Urinary bladder (tissue), 4 donors: Measurements from ENCODE around the gene PANK1. TPM values are rescaled to one million over a fixed set of nuclear protein-coding genes. Genes with fewer than 3 reads are reported as not detected.
"Not testable (repeated sequence)": the region's sequence is repeated elsewhere in the genome, so short reads cannot be mapped to it uniquely, and the experiment has no call there.

Experiments used
- DNase-seq: peaks from one replicate; pipeline ENCODE4 v3.0.0-alpha.2; 2015; ENCODE audit errors: extremely low spot score
- H3K27ac ChIP-seq: one replicate; pipeline ENCODE4 v1.5.1; 2013; ENCODE audit warnings: low read depth, mild to moderate bottlenecking, moderate library complexity
- H3K36me3 ChIP-seq: one replicate; pipeline ENCODE4 v1.6.1; 2013; ENCODE audit warnings: mild to moderate bottlenecking, moderate library complexity; ENCODE audit not compliant: insufficient read depth
- H3K4me1 ChIP-seq: one replicate; pipeline ENCODE4 v1.6.1; 2013; ENCODE audit warnings: mild to moderate bottlenecking, moderate library complexity; ENCODE audit not compliant: insufficient read depth
- H3K4me3 ChIP-seq: one replicate; pipeline ENCODE4 v1.5.1; 2013; ENCODE audit warnings: low read depth, low read length
- WGBS: extraction: QIAGEN DNeasy Blood & Tissue Kit; methylation state at CpG from one replicate; pipeline ENCODE4 v1.1.7; 2013; 5-methylcytosine and 5-hydroxymethylcytosine counted together
- polyA plus RNA-seq: library from polyadenylated mRNA; stranded (reverse); fragments of 200-250 nt; gene quantifications from one replicate; pipeline ENCODE4 v1.2.3, GENCODE V29; 2013
- total RNA-seq: library from RNA; depleted of rRNA; stranded (reverse); fragments of >200 nt; gene quantifications from one replicate; pipeline ENCODE4 v1.2.3, GENCODE V29; 2014
- donor health status: healthy with polysubstance abuse.
- donor health status: healthy.

Gene PANK1
- total and polyA plus RNA-seq, 2 donors: 2.5 to 11.6 TPM

- H3K4me1 ChIP-seq: no peaks in the 10 kb centered on the region
- no peak overlapping the region for H3K4me3 ChIP-seq
- H3K36me3 ChIP-seq: no peaks in the 10 kb centered on the region
- no peak for DNase-seq
- no peak overlapping the region for H3K27ac ChIP-seq
Measured at GRCh38 chr10:89622151-89622550, 22.9 kb downstream of the PANK1 start.

DNA sequence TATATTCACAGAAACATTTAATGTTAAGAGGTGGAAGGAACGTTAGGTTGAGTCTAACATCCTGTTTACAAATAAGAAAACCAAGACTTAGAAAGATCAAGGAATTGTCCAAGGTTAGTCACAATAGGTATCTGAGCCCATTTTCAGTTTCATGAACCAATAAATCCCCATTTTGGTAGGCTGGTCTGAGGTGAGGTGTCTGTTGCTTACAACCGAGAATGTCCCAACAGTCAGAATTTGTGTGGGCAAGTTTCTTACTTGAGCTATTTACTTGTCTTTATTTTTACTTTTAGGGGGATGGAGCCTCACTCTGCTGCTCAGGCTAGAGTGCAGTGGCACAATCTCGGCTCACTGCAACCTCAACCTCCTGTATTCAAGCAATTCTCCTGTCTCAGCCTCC is 23.6 kb downstream of the PANK1 start:
- H3K27ac ChIP-seq: no peak overlapping the region
- WGBS: 90% methylated on average over 3 of the region's 3 CpGs

DNA sequence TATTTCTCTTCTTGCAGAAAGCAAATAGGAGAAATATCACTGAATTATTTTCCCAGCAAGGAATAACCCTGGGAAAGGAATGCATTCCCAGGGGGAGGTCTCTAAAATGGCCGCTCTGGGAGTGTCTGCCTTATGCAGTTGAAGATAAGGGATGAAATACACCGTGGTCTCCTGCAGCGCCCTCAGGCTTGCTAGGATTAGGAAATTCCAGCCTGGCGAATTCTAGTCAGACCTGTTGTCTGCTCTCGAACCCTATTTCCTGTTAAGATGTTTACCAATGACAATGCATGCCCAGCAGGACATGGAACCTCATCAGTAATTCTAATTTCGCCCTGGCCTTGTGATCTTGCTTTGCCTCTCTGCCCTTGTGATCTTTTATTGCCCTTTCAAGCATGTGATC is 24.7 kb downstream of the PANK1 start:
- not testable (repeated sequence) for H3K36me3 ChIP-seq, DNase-seq
- WGBS: 94% methylated on average over 6 of the region's 6 CpGs

More for the DNA sequence above, 23.6 kb downstream of the PANK1 start:
- Histone ChIP-seq H3K36me3 (no peaks in the 10 kb centered on the region), H3K4me3 (no peak overlapping the region), H3K4me1 (no peaks in the 10 kb centered on the region)
- DNase-seq: no peak

DNA sequence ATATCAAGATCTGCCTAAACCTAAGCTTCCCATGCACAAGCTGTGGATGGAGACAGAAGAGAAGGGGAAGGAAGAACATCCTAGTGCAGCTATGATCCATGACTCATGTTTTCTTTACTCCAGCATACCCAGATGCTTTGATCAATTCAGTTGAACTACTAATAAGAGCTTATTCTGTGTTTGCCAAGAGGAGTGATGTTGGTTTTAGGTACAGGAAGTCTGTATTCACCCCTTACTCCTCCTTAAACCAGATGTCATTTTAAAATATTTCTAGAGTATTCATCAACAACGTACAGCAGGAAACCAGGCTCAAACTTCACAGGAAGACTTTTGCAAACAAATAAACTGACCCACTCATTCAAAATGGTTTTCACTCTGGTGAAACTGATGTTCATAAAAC is 29.2 kb downstream of the PANK1 start:
- 25% methylated on average over 1 of the region's 1 CpG for WGBS
- H3K4me1 ChIP-seq: no peaks in the 10 kb centered on the region
- H3K4me3 ChIP-seq: no peak overlapping the region
- no peak for DNase-seq
- no peak overlapping the region for H3K27ac ChIP-seq
- H3K36me3 ChIP-seq: no peaks in the 10 kb centered on the region

More for the DNA sequence above, 24.7 kb downstream of the PANK1 start:
- H3K4me3 ChIP-seq, H3K27ac ChIP-seq, H3K4me1 ChIP-seq: not testable (repeated sequence)

- Histone ChIP-seq H3K36me3 (no peaks in the 10 kb centered on the region), H3K4me3 (no peak overlapping the region), H3K27ac (no peak overlapping the region), H3K4me1 (no peaks in the 10 kb centered on the region)
- 92% methylated on average over 3 of the region's 3 CpGs for WGBS
- DNase-seq: no peak
Measured at GRCh38 chr10:89615112-89615511, 29.9 kb downstream of the PANK1 start.

GRCh38 chr10:89613582-89613981 is 31.5 kb downstream of the PANK1 start:
- 72% methylated on average over 3 of the region's 3 CpGs for whole genome bisulfite sequencing

DNA sequence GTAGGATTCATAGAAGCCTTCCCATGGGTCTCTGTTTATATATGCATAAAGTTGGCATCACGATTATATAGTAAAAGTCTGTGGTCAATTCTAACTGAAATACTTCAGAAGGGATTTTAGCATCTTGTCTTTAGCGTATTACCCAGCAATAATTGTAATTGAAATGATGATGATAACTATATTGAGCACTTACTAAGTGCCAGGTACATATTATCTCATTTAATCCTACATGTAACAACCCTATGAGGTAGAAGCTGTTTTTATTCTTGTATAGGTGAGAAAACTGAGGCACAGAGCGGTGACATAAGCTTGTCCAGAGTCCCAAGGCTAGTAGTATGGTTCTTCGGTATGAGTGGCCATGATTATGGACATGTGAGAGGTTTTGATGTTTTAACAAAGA is 33.8 kb downstream of the PANK1 start:
- DNase-seq: no peak
- no peak overlapping the region for H3K4me3 ChIP-seq
- no peaks in the 10 kb centered on the region for H3K36me3 ChIP-seq
- no peak overlapping the region for H3K27ac ChIP-seq
- WGBS: 97% methylated on average over 4 of the region's 4 CpGs
- H3K4me1 ChIP-seq: no peaks in the 10 kb centered on the region

More at GRCh38 chr10:89613582-89613981, 31.5 kb downstream of the PANK1 start:
- no peak for DNase-seq
- no peak overlapping the region for H3K27ac ChIP-seq
- H3K4me3 ChIP-seq: no peak overlapping the region
- H3K4me1 ChIP-seq: no peaks in the 10 kb centered on the region
- H3K36me3 ChIP-seq: no peaks in the 10 kb centered on the region

DNA sequence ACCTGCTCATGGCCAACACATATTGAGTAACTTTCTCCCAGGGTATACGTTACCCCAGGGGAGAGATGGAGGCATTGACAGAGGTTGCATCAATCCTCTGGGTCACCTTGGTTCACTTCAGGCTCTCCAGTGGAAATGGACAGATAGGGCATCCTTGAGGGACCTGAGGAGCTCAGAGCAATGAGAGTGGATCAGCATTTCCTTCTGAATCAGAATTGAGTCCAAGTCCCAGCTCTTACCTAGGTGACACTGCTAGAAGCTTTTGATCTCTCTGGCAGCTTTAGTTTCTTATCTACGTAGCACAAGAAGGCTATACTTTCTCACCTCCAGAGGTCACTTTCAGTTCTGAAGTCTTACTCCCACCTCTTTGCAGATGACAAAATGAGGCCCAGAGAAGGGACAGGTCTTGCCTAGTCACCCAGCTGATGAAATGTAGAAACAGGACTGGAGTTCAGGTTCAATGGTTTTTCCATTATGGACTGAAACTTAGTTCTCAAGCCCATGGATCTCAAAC is 35.2 kb downstream of the PANK1 start:
- no peaks in the 10 kb centered on the region for H3K36me3 ChIP-seq
- no peak for DNase-seq
- H3K4me1 ChIP-seq: no peaks in the 10 kb centered on the region
- no peak overlapping the region for H3K4me3 ChIP-seq
- H3K27ac ChIP-seq: no peak overlapping the region
- WGBS: 75% methylated on average over 2 of the region's 2 CpGs

GRCh38 chr10:89604200-89604599 is 40.8 kb downstream of the PANK1 start:
- DNase-seq: no peak
- no peaks in the 10 kb centered on the region for H3K4me1 ChIP-seq
- H3K36me3 ChIP-seq: peaks cover 1% of the 10 kb centered on the region
- H3K27ac ChIP-seq: no peak overlapping the region
- WGBS: 58% methylated on average over 5 of the region's 5 CpGs
- no peak overlapping the region for H3K4me3 ChIP-seq

DNA sequence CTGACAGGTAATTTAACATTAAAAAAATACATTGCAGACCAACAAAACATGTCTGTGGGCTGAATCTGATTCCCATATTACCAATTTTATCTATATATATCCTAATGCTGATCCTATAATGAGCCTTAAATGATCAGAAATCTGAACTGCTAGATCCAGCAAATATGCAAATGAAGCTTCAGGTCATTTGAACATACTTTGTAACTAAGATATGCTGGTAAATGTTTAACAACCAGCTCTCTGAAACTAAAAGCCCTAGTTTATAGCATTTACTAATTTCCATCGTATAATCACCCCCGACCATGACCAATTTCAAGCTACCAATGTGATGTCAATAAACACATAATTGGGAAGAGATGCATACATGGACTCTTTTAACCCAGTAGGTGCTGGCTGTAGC is 42.1 kb downstream of the PANK1 start:
- no peak for DNase-seq
- H3K4me3 ChIP-seq: no peak overlapping the region
- H3K36me3 ChIP-seq: peaks cover 4% of the 10 kb centered on the region
- no peak overlapping the region for H3K27ac ChIP-seq
- no peaks in the 10 kb centered on the region for H3K4me1 ChIP-seq
- 88% methylated on average over 2 of the region's 2 CpGs for WGBS

DNA sequence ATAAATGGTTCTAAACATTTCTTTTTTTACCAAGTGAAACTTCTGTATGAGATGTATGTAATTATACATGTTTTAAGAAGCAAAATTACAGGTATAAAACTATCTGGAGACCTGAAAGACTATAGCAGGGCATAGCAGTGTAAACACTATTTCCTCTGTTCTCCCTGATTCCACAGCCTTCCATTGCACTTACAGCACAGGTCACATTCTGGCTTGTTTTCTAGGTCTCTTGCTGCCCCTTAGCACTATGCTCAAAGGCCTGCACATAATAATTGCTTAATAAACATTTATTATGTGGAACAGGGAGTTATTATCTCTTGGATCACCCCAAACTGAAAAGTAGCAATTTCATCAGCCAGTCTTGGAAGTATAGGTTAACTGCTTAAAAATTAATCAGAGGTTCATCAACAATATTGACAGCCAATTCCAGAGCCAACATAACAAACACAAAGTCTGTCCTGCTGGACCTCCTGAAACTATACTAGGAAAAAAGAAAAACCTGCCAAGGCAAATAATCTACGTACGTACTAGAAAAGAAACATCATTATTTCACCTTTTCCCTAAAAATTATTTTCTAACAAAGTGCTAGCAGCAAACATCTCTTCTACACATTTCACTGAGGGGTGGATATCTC is 43.2 kb downstream of the PANK1 start:
- no peak overlapping the region for H3K4me3 ChIP-seq
- no peak for DNase-seq
- 86% methylated on average over 2 of the region's 2 CpGs for WGBS
- H3K27ac ChIP-seq: no peak overlapping the region
- H3K4me1 ChIP-seq: no peaks in the 10 kb centered on the region
- peaks cover 4% of the 10 kb centered on the region for H3K36me3 ChIP-seq

- no peaks in the 10 kb centered on the region for H3K4me1 ChIP-seq
- H3K36me3 ChIP-seq: peaks cover 4% of the 10 kb centered on the region
- H3K27ac ChIP-seq: no peak overlapping the region
- H3K4me3 ChIP-seq: no peak overlapping the region
- 88% methylated on average over 3 of the region's 3 CpGs for WGBS
- no peak for DNase-seq
Measured at GRCh38 chr10:89600041-89600440, 45.0 kb downstream of the PANK1 start.

DNA sequence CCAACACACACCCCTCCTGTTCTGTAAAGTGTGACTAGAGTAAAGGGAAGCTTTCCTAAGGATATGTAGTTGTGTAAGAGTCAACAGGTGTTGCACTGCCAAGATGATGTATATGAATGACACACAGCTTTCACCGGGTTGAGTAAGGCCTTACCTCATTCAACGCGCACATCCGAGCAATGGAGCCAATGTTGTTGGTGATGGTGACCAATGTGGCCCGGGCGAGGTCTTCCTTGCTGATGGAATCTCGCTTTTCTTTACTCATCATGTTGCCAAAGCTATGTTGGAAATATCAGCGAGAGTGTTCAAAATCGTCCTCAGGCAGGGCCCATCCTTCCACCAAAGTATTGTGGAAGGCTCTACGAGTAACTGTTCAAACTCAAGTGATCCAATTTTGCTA is 52.0 kb downstream of the PANK1 start:
- 92% methylated on average over 10 of the region's 10 CpGs for WGBS
- Histone ChIP-seq H3K27ac (no peak overlapping the region), H3K4me1 (no peaks in the 10 kb centered on the region), H3K36me3 (peaks cover 1% of the 10 kb centered on the region), H3K4me3 (no peak overlapping the region)
- DNase-seq: no peak

GRCh38 chr10:89592539-89592938 is 52.5 kb downstream of the PANK1 start:
- DNase-seq: no peak
- Histone ChIP-seq H3K4me1 (no peaks in the 10 kb centered on the region), H3K4me3 (no peak overlapping the region), H3K27ac (no peak overlapping the region), H3K36me3 (no peaks in the 10 kb centered on the region)
- WGBS: 94% methylated on average over 3 of the region's 3 CpGs
